ENCODE measurements around the gene SMIM44.
"Not testable (repeated sequence)": the region's sequence is repeated elsewhere in the genome, so short reads cannot be mapped to it uniquely, and the experiment has no call there.

SMIM44 gene

GRCh38 chr19:3456925-3457527 is 26.2 kb downstream of the SMIM44 start:
- DNase-seq, result no peak

- no peak for DNase-seq
These were observed 27.2 kb downstream of the SMIM44 start for GRCh38 chr19:3455960-3456601.

GRCh38 chr19:3455393-3455955 is 27.8 kb downstream of the SMIM44 start:
- DNase-seq, result no peak

- DNase-seq, result no peak
These were observed 28.4 kb downstream of the SMIM44 start for GRCh38 chr19:3454656-3455392.

GRCh38 chr19:3453840-3454239 is 29.4 kb downstream of the SMIM44 start:
- DNase-seq, result no peak

GRCh38 chr19:3452942-3453214 is 30.4 kb downstream of the SMIM44 start:
- not testable (repeated sequence) for DNase-seq

- DNase-seq, result no peak
These were observed 30.9 kb downstream of the SMIM44 start for GRCh38 chr19:3452171-3452941.

GRCh38 chr19:3451451-3451866 is 31.8 kb downstream of the SMIM44 start:
- DNase-seq, result no peak

GRCh38 chr19:3450796-3451411 is 32.3 kb downstream of the SMIM44 start:
- DNase-seq, result no peak

GRCh38 chr19:3448616-3449334 is 34.5 kb downstream of the SMIM44 start:
- no peak for DNase-seq

- not testable (repeated sequence) for DNase-seq
These were observed 36.6 kb downstream of the SMIM44 start for GRCh38 chr19:3446657-3447056.

- DNase-seq, result no peak
These were observed 38.5 kb downstream of the SMIM44 start for GRCh38 chr19:3444695-3445234.

GRCh38 chr19:3443840-3444694 is 39.2 kb downstream of the SMIM44 start:
- no peak for DNase-seq

GRCh38 chr19:3442487-3443071 is 40.7 kb downstream of the SMIM44 start:
- DNase-seq, result no peak

GRCh38 chr19:3441986-3442329 is 41.3 kb downstream of the SMIM44 start:
- no peak for DNase-seq

GRCh38 chr19:3441089-3441985 is 41.9 kb downstream of the SMIM44 start:
- DNase-seq, result no peak

GRCh38 chr19:3440082-3440481 is 43.2 kb downstream of the SMIM44 start:
- no peak for DNase-seq

- DNase-seq, result peak; percentile 95
These were observed 48.3 kb downstream of the SMIM44 start for GRCh38 chr19:3434630-3435553.
